HCT116 (cell line): ENCODE measurements around the gene TULP3. TPM values are rescaled to one million over a fixed set of nuclear protein-coding genes. Genes with fewer than 3 reads are reported as not detected.

Experiments
- ATAC-seq: fragments of 200-7000 bp; cut with Tn5 transposase; 2 replicates; pipeline ENCODE4 v1.9.1; 2020; ENCODE audit warnings: mild to moderate bottlenecking, moderate library complexity
- BruUV-seq: library from RNA; stranded (reverse); fragments of 400-500 nt; replicated peaks from 2 replicates; lab custom pipeline; 2021; lab: Mats Ljungman, UMichigan
- CTCF ChIA-PET: fragments of 300-600 bp; sonication (Branson Sonifier 250); formaldehyde crosslinking; loops from one replicate; lab custom pipeline; 2021; ENCODE audit warnings: antibody characterized with exemption; lab: Charles Lee
- POLR2A ChIA-PET: fragments of 300-600, 350-600 bp; sonication (Branson Sonifier 250); formaldehyde crosslinking; loops from one replicate; lab custom pipeline; 2021; ENCODE audit warnings: antibody characterized with exemption; lab: Charles Lee
- RAD21 ChIA-PET, 2 experiments: fragments of 300-600 bp; sonication (Branson Sonifier 250); formaldehyde crosslinking; loops; one replicate each; lab custom pipeline; 2023; ENCODE audit warnings: low total read pairs in 2 of 2; ENCODE audit not compliant: uncharacterized antibody in 2 of 2, unreplicated experiment in 2 of 2, low non-redundant PET in 1 of 2; lab: Charles Lee
- DNase-seq: peaks from one replicate; pipeline ENCODE4 v3.0.0-alpha.2; 2010; ENCODE audit warnings: low read depth, low spot score
- H2AFZ ChIP-seq: fragments of 200-600 bp; shearing (Covaris generic), sonication (generic); 2 replicates; pipeline ENCODE4 v1.6.1; 2017; ENCODE audit warnings: low read depth, mixed run types, mixed read lengths, antibody characterized with exemption, low read length; ENCODE audit not compliant: poor library complexity, severe bottlenecking
- H3K27ac ChIP-seq: 2 replicates; pipeline ENCODE4 v1.5.1; 2012; ENCODE audit warnings: low read depth, low read length
- H3K27me3 ChIP-seq: fragments of 200-600 bp; sonication (generic); 2 replicates; pipeline ENCODE4 v1.6.1; 2016; ENCODE audit warnings: mixed run types, low read length, mixed read lengths; ENCODE audit not compliant: insufficient read depth
- H3K36me3 ChIP-seq, 2 experiments: fragments of 200-500 bp in 1 of 2; fragments of 200-600 bp in 1 of 2; sonication (Bioruptor generic) in 1 of 2; sonication (generic) in 1 of 2; 2 replicates each; pipeline versions ENCODE4 v1.5.1 to v1.6.1; 2014 to 2016; ENCODE audit warnings: low read length in 2 of 2, inconsistent platforms in 1 of 2, mixed read lengths in 1 of 2, mixed run types in 1 of 2; ENCODE audit not compliant: insufficient read depth in 2 of 2, control insufficient read depth in 1 of 2
- H3K4me1 ChIP-seq, 2 experiments: fragments of 200-600 bp in 1 of 2; sonication (generic) in 1 of 2; 2 replicates each; pipeline versions ENCODE4 v1.5.1 to v1.6.1; 2012 to 2017; ENCODE audit warnings: low read length in 2 of 2, inconsistent platforms in 1 of 2, mild to moderate bottlenecking in 1 of 2, mixed read lengths in 1 of 2, mixed run types in 1 of 2, moderate library complexity in 1 of 2; ENCODE audit not compliant: insufficient read depth in 2 of 2, control insufficient read depth in 1 of 2
- H3K4me2 ChIP-seq: fragments of 200-600 bp; sonication (generic); 2 replicates; pipeline ENCODE4 v1.6.1; 2017; ENCODE audit warnings: mixed run types, low read length, mixed read lengths
- H3K4me3 ChIP-seq, 2 experiments: fragments of 200-600 bp in 1 of 2; sonication (generic) in 1 of 2; replicated peaks in 1 of 2; 2 replicates each; pipeline ENCODE4 v1.5.1; 2011 to 2016; ENCODE audit warnings: low read length in 2 of 2, control low read depth in 1 of 2, low read depth in 1 of 2, mild to moderate bottlenecking in 1 of 2, mixed read lengths in 1 of 2, mixed run types in 1 of 2
- H3K79me2 ChIP-seq: fragments of 200-600 bp; sonication (generic); 2 replicates; pipeline ENCODE4 v1.6.1; 2017; ENCODE audit warnings: mild to moderate bottlenecking, mixed run types, low read length, moderate library complexity, mixed read lengths; ENCODE audit not compliant: insufficient read depth
- H3K9ac ChIP-seq: fragments of 200-600 bp; sonication (generic); 2 replicates; pipeline ENCODE4 v1.6.1; 2016; ENCODE audit warnings: low read length, mixed read lengths
- H3K9me2 ChIP-seq: fragments of 200-600 bp; sonication (generic), shearing (Covaris generic); 2 replicates; pipeline ENCODE4 v1.6.1; 2017; ENCODE audit warnings: mixed run types, mild to moderate bottlenecking, moderate library complexity; ENCODE audit not compliant: insufficient read depth
- H3K9me3 ChIP-seq, 2 experiments: fragments of 200-500 bp in 1 of 2; fragments of 200-600 bp in 1 of 2; sonication (Bioruptor generic) in 1 of 2; sonication (generic) in 1 of 2; 2 replicates each; pipeline ENCODE4 v1.6.1; 2014 to 2017; ENCODE audit warnings: low read length in 2 of 2, mixed read lengths in 2 of 2, inconsistent platforms in 1 of 2, low read depth in 1 of 2, mild to moderate bottlenecking in 1 of 2, mixed run types in 1 of 2, moderate library complexity in 1 of 2; ENCODE audit not compliant: control insufficient read depth in 1 of 2, insufficient read depth in 1 of 2
- H4K20me1 ChIP-seq: fragments of 200-600 bp; sonication (generic), shearing (Covaris generic); 2 replicates; pipeline ENCODE4 v1.6.1; 2017; ENCODE audit warnings: mixed run types, mild to moderate bottlenecking, moderate library complexity; ENCODE audit not compliant: insufficient read depth
- CBX3 ChIP-seq: IDR thresholded peaks from 2 replicates; pipeline ENCODE4 v1.6.1; 2012; ENCODE audit warnings: low read depth
- CEBPB ChIP-seq: IDR thresholded peaks from 2 replicates; pipeline ENCODE4 v1.6.1; 2012; ENCODE audit warnings: low read depth
- EGR1 ChIP-seq: IDR thresholded peaks from 2 replicates; pipeline ENCODE4 v1.6.1; 2012; ENCODE audit warnings: low read depth
- ELF1 ChIP-seq: IDR thresholded peaks from 2 replicates; pipeline ENCODE4 v1.6.1; 2012; ENCODE audit warnings: low read depth, borderline replicate concordance
- EZH2 ChIP-seq: fragments of 200-600 bp; sonication (generic); IDR thresholded peaks from 2 replicates; pipeline ENCODE4 v1.6.1; 2017; ENCODE audit warnings: antibody characterized with exemption, mixed run types
- EZH2phosphoT487 ChIP-seq: fragments of 200-600 bp; IDR thresholded peaks from 2 replicates; pipeline ENCODE4 v1.6.1; 2018; ENCODE audit warnings: antibody characterized with exemption, borderline replicate concordance
- FOSL1 ChIP-seq: IDR thresholded peaks from 2 replicates; pipeline ENCODE4 v1.6.1; 2012; ENCODE audit warnings: low read depth
- MAX ChIP-seq: IDR thresholded peaks from 2 replicates; pipeline ENCODE4 v1.6.1; 2012
- POLR2A ChIP-seq: IDR thresholded peaks from 2 replicates; pipeline ENCODE4 v1.7.0; 2011; ENCODE audit warnings: borderline replicate concordance; ENCODE audit not compliant: insufficient read depth, insufficient read length; ENCODE audit errors: extremely low read depth
- RAD21 ChIP-seq: IDR thresholded peaks from 2 replicates; pipeline ENCODE4 v1.6.1; 2012; ENCODE audit warnings: low read depth, mild to moderate bottlenecking
- REST ChIP-seq: IDR thresholded peaks from 2 replicates; pipeline ENCODE4 v1.6.1; 2012; ENCODE audit warnings: low read depth
- SP1 ChIP-seq: IDR thresholded peaks from 2 replicates; pipeline ENCODE4 v1.6.1; 2012; ENCODE audit warnings: low read depth
- SRF ChIP-seq: IDR thresholded peaks from 2 replicates; pipeline ENCODE4 v1.6.1; 2012; ENCODE audit warnings: low read depth
- TCF7L2 ChIP-seq: IDR thresholded peaks from 2 replicates; pipeline ENCODE4 v1.7.0; 2011; ENCODE audit warnings: borderline replicate concordance, inconsistent platforms; ENCODE audit not compliant: insufficient read depth, insufficient read length; ENCODE audit errors: extremely low read depth
- YY1 ChIP-seq: IDR thresholded peaks from 2 replicates; pipeline ENCODE4 v1.6.1; 2011; ENCODE audit warnings: low read length, low read depth, moderate library complexity, mild to moderate bottlenecking; ENCODE audit not compliant: insufficient replicate concordance; ENCODE audit errors: extremely low read depth
- ZFX ChIP-seq: fragments of 450-650 bp; IDR thresholded peaks from 2 replicates; pipeline ENCODE4 v1.6.1; 2017
- ZNF274 ChIP-seq: fragments of 200-500 bp; sonication (Bioruptor generic); IDR thresholded peaks from 2 replicates; pipeline ENCODE4 v1.6.1; 2014; ENCODE audit warnings: mild to moderate bottlenecking, low read depth, low read length, inconsistent platforms
- intact Hi-C: fragments of 100-400 bp; cut with micrococcal nuclease; formaldehyde crosslinking; loops from 2 replicates; pipeline ENCODE4 v1.10.0; 2022
- total RNA-seq: library from RNA; stranded (reverse); gene quantifications from one replicate; pipeline ENCODE4 v1.2.1, GENCODE V29; 2021; ENCODE audit not compliant: unreplicated experiment
- TF ChIP-seq, protein P1 (sequence below): IDR thresholded peaks from 2 replicates; pipeline ENCODE4 v1.6.1; 2011; ENCODE audit warnings: mild to moderate bottlenecking, low read length, moderate library complexity; ENCODE audit not compliant: insufficient replicate concordance; ENCODE audit errors: extremely low read depth
- TF ChIP-seq, protein P2 (sequence below), 3 experiments: fragments of 200-600 bp in 1 of 3; sonication (generic) in 1 of 3; IDR thresholded peaks in 2 of 3; conservative IDR thresholded peaks in 1 of 3; 2 replicates each; pipeline ENCODE4 v1.5.1; 2012 to 2017; ENCODE audit warnings: low read depth in 2 of 3, low read length in 2 of 3, antibody characterized with exemption in 1 of 3, borderline replicate concordance in 1 of 3, control low read depth in 1 of 3, mild to moderate bottlenecking in 1 of 3, mixed read lengths in 1 of 3, mixed run types in 1 of 3, moderate library complexity in 1 of 3; ENCODE audit not compliant: insufficient read depth in 1 of 3
- TF ChIP-seq, protein P3 (sequence below): IDR thresholded peaks from 2 replicates; pipeline ENCODE4 v1.6.1; 2012

The TULP3 gene
- total RNA-seq, 1 experiment from 2014 or later: 21.3 TPM

DNA sequence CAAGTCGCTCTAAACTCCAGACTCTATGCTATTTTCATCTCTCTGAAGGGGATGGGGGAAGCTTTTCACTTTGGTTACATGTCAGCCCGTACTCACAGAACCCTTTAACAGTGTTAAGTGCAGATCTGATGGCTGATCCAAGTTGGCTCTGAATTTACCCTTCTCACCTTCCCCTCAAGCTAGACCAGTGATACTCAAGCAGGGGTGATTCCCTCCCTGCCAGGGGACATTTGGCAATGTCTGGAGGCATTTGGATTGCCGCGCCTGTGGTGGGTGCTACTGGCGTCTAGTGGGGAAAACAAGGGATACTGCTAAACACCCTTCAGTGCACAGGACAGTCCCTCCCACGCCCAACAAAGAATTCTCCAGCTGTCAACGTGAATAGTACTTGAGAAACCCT lies 27.8 kb upstream of the TULP3 start:
- H3K4me2 ChIP-seq: no peak overlapping the region
- no peaks in the 10 kb centered on the region for H3K9me2 ChIP-seq
- BruUV-seq: no TSS peak
- H3K9me3 ChIP-seq: no peaks in the 10 kb centered on the region
- CTCF ChIA-PET: interaction anchor here (1.0 kb wide), 1 partner anchor 9 kb away, joined by 4 read pairs; no protein-coding TSS in a partner anchor
- no peak overlapping the region for H2AFZ ChIP-seq
- no peak for ATAC-seq
- peaks cover 59 to 65% of the 10 kb centered on the region in 2 experiments for H3K36me3 ChIP-seq
- H3K4me1 ChIP-seq: no peaks in the 10 kb centered on the region
- RAD21 ChIA-PET: no interaction called here
- H3K9ac ChIP-seq: no peak overlapping the region
- TF ChIP-seq SRF: no peak
- TF ChIP-seq, protein P1, sequence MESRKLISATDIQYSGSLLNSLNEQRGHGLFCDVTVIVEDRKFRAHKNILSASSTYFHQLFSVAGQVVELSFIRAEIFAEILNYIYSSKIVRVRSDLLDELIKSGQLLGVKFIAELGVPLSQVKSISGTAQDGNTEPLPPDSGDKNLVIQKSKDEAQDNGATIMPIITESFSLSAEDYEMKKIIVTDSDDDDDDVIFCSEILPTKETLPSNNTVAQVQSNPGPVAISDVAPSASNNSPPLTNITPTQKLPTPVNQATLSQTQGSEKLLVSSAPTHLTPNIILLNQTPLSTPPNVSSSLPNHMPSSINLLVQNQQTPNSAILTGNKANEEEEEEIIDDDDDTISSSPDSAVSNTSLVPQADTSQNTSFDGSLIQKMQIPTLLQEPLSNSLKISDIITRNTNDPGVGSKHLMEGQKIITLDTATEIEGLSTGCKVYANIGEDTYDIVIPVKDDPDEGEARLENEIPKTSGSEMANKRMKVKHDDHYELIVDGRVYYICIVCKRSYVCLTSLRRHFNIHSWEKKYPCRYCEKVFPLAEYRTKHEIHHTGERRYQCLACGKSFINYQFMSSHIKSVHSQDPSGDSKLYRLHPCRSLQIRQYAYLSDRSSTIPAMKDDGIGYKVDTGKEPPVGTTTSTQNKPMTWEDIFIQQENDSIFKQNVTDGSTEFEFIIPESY: no peak
- TF ChIP-seq POLR2A: no peak
- TF ChIP-seq MAX: no peak
- TF ChIP-seq YY1: no peak
- TF ChIP-seq CBX3: no peak
- TF ChIP-seq, protein P2, sequence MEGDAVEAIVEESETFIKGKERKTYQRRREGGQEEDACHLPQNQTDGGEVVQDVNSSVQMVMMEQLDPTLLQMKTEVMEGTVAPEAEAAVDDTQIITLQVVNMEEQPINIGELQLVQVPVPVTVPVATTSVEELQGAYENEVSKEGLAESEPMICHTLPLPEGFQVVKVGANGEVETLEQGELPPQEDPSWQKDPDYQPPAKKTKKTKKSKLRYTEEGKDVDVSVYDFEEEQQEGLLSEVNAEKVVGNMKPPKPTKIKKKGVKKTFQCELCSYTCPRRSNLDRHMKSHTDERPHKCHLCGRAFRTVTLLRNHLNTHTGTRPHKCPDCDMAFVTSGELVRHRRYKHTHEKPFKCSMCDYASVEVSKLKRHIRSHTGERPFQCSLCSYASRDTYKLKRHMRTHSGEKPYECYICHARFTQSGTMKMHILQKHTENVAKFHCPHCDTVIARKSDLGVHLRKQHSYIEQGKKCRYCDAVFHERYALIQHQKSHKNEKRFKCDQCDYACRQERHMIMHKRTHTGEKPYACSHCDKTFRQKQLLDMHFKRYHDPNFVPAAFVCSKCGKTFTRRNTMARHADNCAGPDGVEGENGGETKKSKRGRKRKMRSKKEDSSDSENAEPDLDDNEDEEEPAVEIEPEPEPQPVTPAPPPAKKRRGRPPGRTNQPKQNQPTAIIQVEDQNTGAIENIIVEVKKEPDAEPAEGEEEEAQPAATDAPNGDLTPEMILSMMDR (IDR thresholded peaks at IDR 0.05 in 2 of 3, conservative IDR thresholded peaks at IDR 0.05 in 1 of 3; ENCODE audit: borderline replicate concordance in 1 of 3, insufficient read depth in 1 of 3, low read depth in 2 of 3, low read length in 2 of 3): no peak
- TF ChIP-seq ZNF274: no peak
- TF ChIP-seq CEBPB: no peak
- no peak for TF ChIP-seq REST
- TF ChIP-seq ELF1: no peak
- no peak for TF ChIP-seq EGR1
- no peak for TF ChIP-seq ZFX
- no peak for TF ChIP-seq RAD21
- no peak for TF ChIP-seq TCF7L2
- no peak for TF ChIP-seq SP1
- no peak for TF ChIP-seq EZH2phosphoT487
- no peak for TF ChIP-seq FOSL1
- TF ChIP-seq, protein P3, sequence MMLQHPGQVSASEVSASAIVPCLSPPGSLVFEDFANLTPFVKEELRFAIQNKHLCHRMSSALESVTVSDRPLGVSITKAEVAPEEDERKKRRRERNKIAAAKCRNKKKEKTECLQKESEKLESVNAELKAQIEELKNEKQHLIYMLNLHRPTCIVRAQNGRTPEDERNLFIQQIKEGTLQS: no peak
- TF ChIP-seq EZH2: no peak
- H4K20me1 ChIP-seq: no peaks in the 10 kb centered on the region
- H3K79me2 ChIP-seq: no peaks in the 10 kb centered on the region
- POLR2A ChIA-PET: no interaction called here
- no peak for DNase-seq
- no peak overlapping the region for H3K27ac ChIP-seq
- intact Hi-C loops: no loop called here
- H3K27me3 ChIP-seq: no peaks in the 10 kb centered on the region
- no peak overlapping the region for H3K4me3 ChIP-seq
